NCI-H187 (cell line): ENCODE results near the gene MAN1C1.
"Not testable (repeated sequence)": the region's sequence is repeated elsewhere in the genome, so short reads cannot be mapped to it uniquely, and the experiment has no call there.

Experiments
- DNase-seq, 2 experiments: peaks; one replicate each; lab custom pipeline; 2025; lab: John Stamatoyannopoulos, UW

Gene MAN1C1

GRCh38 chr1:25680701-25681100, 64.1 kb downstream of the MAN1C1 start:
- no peak for DNase-seq

- DNase-seq = no peak
Measured at GRCh38 chr1:25682059-25682601, 65.5 kb downstream of the MAN1C1 start.

GRCh38 chr1:25683177-25683576, 66.6 kb downstream of the MAN1C1 start:
- no peak for DNase-seq

- DNase-seq = no peak
Measured at GRCh38 chr1:25683731-25684130, 67.1 kb downstream of the MAN1C1 start.

GRCh38 chr1:25684216-25684965, 67.8 kb downstream of the MAN1C1 start:
- no peak for DNase-seq

- DNase-seq = no peak
Measured at GRCh38 chr1:25685211-25685750, 68.7 kb downstream of the MAN1C1 start.

- no peak for DNase-seq
Measured at GRCh38 chr1:25685938-25686665, 69.5 kb downstream of the MAN1C1 start.

- no peak for DNase-seq
Measured at GRCh38 chr1:25687221-25688017, 70.8 kb downstream of the MAN1C1 start.

- DNase-seq = no peak
Measured at GRCh38 chr1:25688390-25689119, 72.0 kb downstream of the MAN1C1 start.

GRCh38 chr1:25689686-25690381, 73.2 kb downstream of the MAN1C1 start:
- no peak for DNase-seq

GRCh38 chr1:25690396-25690956, 73.9 kb downstream of the MAN1C1 start:
- DNase-seq = no peak

GRCh38 chr1:25691211-25691610, 74.6 kb downstream of the MAN1C1 start:
- no peak for DNase-seq

GRCh38 chr1:25692560-25692959, 76.0 kb downstream of the MAN1C1 start:
- DNase-seq = no peak

GRCh38 chr1:25694167-25695007, 77.8 kb downstream of the MAN1C1 start:
- DNase-seq = no peak

GRCh38 chr1:25695090-25695770, 78.6 kb downstream of the MAN1C1 start:
- no peak for DNase-seq

GRCh38 chr1:25695771-25696311, 79.2 kb downstream of the MAN1C1 start:
- DNase-seq = no peak

GRCh38 chr1:25696643-25697042, 80.1 kb downstream of the MAN1C1 start:
- DNase-seq = not testable (repeated sequence)

GRCh38 chr1:25697435-25698217, 81.0 kb downstream of the MAN1C1 start:
- DNase-seq = no peak
